DND-41 (cell line): Measurements from ENCODE around the gene NT5M.

Experiments
- EZH2 ChIP-seq: IDR thresholded peaks from 3 replicates; pipeline ENCODE4 v1.6.1; 2012; ENCODE audit warnings: borderline replicate concordance, low read depth, mild to moderate bottlenecking, moderate library complexity, low read length, inconsistent platforms; ENCODE audit not compliant: severe bottlenecking
- TF ChIP-seq, protein P1 (sequence below): IDR thresholded peaks from 2 replicates; pipeline ENCODE4 v1.5.1; 2012; ENCODE audit warnings: borderline replicate concordance, low read length, moderate library complexity, mild to moderate bottlenecking; ENCODE audit not compliant: poor library complexity, severe bottlenecking; ENCODE audit errors: extremely low read depth

DNA sequence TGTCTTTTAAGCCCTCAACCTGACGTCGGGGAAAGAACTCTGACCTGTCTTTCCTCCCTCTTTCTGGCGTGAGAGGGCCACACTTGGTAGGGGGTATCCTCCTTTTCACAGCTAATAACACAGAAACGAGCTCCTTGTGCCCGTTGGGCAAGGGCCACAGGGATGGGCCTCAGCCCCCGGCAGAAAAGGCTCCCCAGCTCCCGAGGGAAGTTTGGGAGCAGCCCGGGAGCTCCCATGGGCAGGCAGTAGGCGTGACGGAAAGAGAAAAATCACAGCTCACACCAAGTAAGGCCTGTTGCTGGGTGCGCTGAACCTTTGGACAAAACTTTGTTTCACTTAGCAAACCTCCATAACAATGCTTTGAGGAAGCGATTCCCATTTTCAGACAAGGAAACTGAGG lies 90.8 kb downstream of the NT5M start:
- TF ChIP-seq, protein P1, sequence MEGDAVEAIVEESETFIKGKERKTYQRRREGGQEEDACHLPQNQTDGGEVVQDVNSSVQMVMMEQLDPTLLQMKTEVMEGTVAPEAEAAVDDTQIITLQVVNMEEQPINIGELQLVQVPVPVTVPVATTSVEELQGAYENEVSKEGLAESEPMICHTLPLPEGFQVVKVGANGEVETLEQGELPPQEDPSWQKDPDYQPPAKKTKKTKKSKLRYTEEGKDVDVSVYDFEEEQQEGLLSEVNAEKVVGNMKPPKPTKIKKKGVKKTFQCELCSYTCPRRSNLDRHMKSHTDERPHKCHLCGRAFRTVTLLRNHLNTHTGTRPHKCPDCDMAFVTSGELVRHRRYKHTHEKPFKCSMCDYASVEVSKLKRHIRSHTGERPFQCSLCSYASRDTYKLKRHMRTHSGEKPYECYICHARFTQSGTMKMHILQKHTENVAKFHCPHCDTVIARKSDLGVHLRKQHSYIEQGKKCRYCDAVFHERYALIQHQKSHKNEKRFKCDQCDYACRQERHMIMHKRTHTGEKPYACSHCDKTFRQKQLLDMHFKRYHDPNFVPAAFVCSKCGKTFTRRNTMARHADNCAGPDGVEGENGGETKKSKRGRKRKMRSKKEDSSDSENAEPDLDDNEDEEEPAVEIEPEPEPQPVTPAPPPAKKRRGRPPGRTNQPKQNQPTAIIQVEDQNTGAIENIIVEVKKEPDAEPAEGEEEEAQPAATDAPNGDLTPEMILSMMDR: no peak
- no peak for TF ChIP-seq EZH2
